ENCODE measurements around the gene RNASE13.

Gene RNASE13

GRCh38 chr14:21023174-21023573 is 11.4 kb downstream of the RNASE13 start:
- Histone ChIP-seq H3K4me3 (no peak overlapping the region), H3K27ac (no peak overlapping the region), H3K36me3 (ENCODE audit: insufficient read depth, low read length) (no peaks in the 10 kb centered on the region; the same call in 1 of the 2 replicates), H3K9me3 (ENCODE audit: low read depth, low read length) (no peaks in the 10 kb centered on the region), H3K9ac (ENCODE audit: insufficient read length) (no peak overlapping the region)
- DNase-seq (ENCODE audit: low read depth, low spot score), result no peak
- TF ChIP-seq EZH2 (IDR thresholded peaks at IDR 0.05), result no peak
- TF ChIP-seq FOXP2 (optimal IDR thresholded peaks at IDR 0.05; ENCODE audit: control extremely low read depth, extremely low read length, insufficient read depth), result no peak
- no peak for TF ChIP-seq POLR2AphosphoS5 (IDR thresholded peaks at IDR 0.05; ENCODE audit: borderline replicate concordance, low read depth, low read length)

GRCh38 chr14:21022686-21023085 is 11.9 kb downstream of the RNASE13 start:
- H3K27ac ChIP-seq, result no peak overlapping the region
- H3K9me3 ChIP-seq (ENCODE audit: low read depth, low read length), result no peaks in the 10 kb centered on the region
- no peak overlapping the region for H3K9ac ChIP-seq (ENCODE audit: insufficient read length)
- no peak overlapping the region for H3K4me3 ChIP-seq
- no peak for TF ChIP-seq POLR2AphosphoS5 (IDR thresholded peaks at IDR 0.05; ENCODE audit: borderline replicate concordance, low read depth, low read length)
- no peak for TF ChIP-seq FOXP2 (optimal IDR thresholded peaks at IDR 0.05; ENCODE audit: control extremely low read depth, extremely low read length, insufficient read depth)
- TF ChIP-seq EZH2 (IDR thresholded peaks at IDR 0.05), result no peak
- no peaks in the 10 kb centered on the region; the same call in 1 of the 2 replicates for H3K36me3 ChIP-seq (ENCODE audit: insufficient read depth, low read length)
- no peak for DNase-seq (ENCODE audit: low read depth, low spot score)

- H3K9ac ChIP-seq (ENCODE audit: insufficient read length), result no peak overlapping the region
- H3K4me3 ChIP-seq, result no peak overlapping the region
- no peaks in the 10 kb centered on the region; the same call in 1 of the 2 replicates for H3K36me3 ChIP-seq (ENCODE audit: insufficient read depth, low read length)
- H3K27ac ChIP-seq, result no peak overlapping the region
- DNase-seq (ENCODE audit: low read depth, low spot score), result no peak
- TF ChIP-seq FOXP2 (optimal IDR thresholded peaks at IDR 0.05; ENCODE audit: control extremely low read depth, extremely low read length, insufficient read depth), result no peak
- no peak for TF ChIP-seq POLR2AphosphoS5 (IDR thresholded peaks at IDR 0.05; ENCODE audit: borderline replicate concordance, low read depth, low read length)
- no peak for TF ChIP-seq EZH2 (IDR thresholded peaks at IDR 0.05)
- H3K9me3 ChIP-seq (ENCODE audit: low read depth, low read length), result no peaks in the 10 kb centered on the region
Measured at GRCh38 chr14:21020977-21021545, 13.5 kb downstream of the RNASE13 start.

- Histone ChIP-seq H3K9me3 (ENCODE audit: low read depth, low read length) (no peaks in the 10 kb centered on the region), H3K4me3 (no peak overlapping the region), H3K27ac (no peak overlapping the region), H3K9ac (ENCODE audit: insufficient read length) (no peak overlapping the region), H3K36me3 (ENCODE audit: insufficient read depth, low read length) (no peaks in the 10 kb centered on the region; the same call in 1 of the 2 replicates)
- TF ChIP-seq FOXP2 (optimal IDR thresholded peaks at IDR 0.05; ENCODE audit: control extremely low read depth, extremely low read length, insufficient read depth) (no peak), POLR2AphosphoS5 (IDR thresholded peaks at IDR 0.05; ENCODE audit: borderline replicate concordance, low read depth, low read length) (no peak), EZH2 (IDR thresholded peaks at IDR 0.05) (no peak)
- no peak for DNase-seq (ENCODE audit: low read depth, low spot score)
Measured at GRCh38 chr14:21019366-21019765, 15.2 kb downstream of the RNASE13 start.

GRCh38 chr14:21018781-21019180 is 15.8 kb downstream of the RNASE13 start:
- no peak overlapping the region for H3K4me3 ChIP-seq
- no peak for DNase-seq (ENCODE audit: low read depth, low spot score)
- no peaks in the 10 kb centered on the region; the same call in 1 of the 2 replicates for H3K36me3 ChIP-seq (ENCODE audit: insufficient read depth, low read length)
- H3K9ac ChIP-seq (ENCODE audit: insufficient read length), result no peak overlapping the region
- no peaks in the 10 kb centered on the region for H3K9me3 ChIP-seq (ENCODE audit: low read depth, low read length)
- no peak overlapping the region for H3K27ac ChIP-seq
- TF ChIP-seq EZH2 (IDR thresholded peaks at IDR 0.05) (no peak), FOXP2 (optimal IDR thresholded peaks at IDR 0.05; ENCODE audit: control extremely low read depth, extremely low read length, insufficient read depth) (no peak), POLR2AphosphoS5 (IDR thresholded peaks at IDR 0.05; ENCODE audit: borderline replicate concordance, low read depth, low read length) (no peak)

- H3K36me3 ChIP-seq (ENCODE audit: insufficient read depth, low read length), result no peaks in the 10 kb centered on the region; the same call in 1 of the 2 replicates
- no peak overlapping the region for H3K9ac ChIP-seq (ENCODE audit: insufficient read length)
- DNase-seq (ENCODE audit: low read depth, low spot score), result no peak
- H3K27ac ChIP-seq, result no peak overlapping the region
- H3K9me3 ChIP-seq (ENCODE audit: low read depth, low read length), result no peaks in the 10 kb centered on the region
- TF ChIP-seq POLR2AphosphoS5 (IDR thresholded peaks at IDR 0.05; ENCODE audit: borderline replicate concordance, low read depth, low read length) (no peak), FOXP2 (optimal IDR thresholded peaks at IDR 0.05; ENCODE audit: control extremely low read depth, extremely low read length, insufficient read depth) (no peak), EZH2 (IDR thresholded peaks at IDR 0.05) (no peak)
- H3K4me3 ChIP-seq, result no peak overlapping the region
Measured at GRCh38 chr14:21018286-21018685, 16.3 kb downstream of the RNASE13 start.

GRCh38 chr14:21017528-21018245 is 16.9 kb downstream of the RNASE13 start:
- H3K4me3 ChIP-seq, result no peak overlapping the region
- no peaks in the 10 kb centered on the region; the same call in 1 of the 2 replicates for H3K36me3 ChIP-seq (ENCODE audit: insufficient read depth, low read length)
- TF ChIP-seq POLR2AphosphoS5 (IDR thresholded peaks at IDR 0.05; ENCODE audit: borderline replicate concordance, low read depth, low read length), result no peak
- TF ChIP-seq EZH2 (IDR thresholded peaks at IDR 0.05), result no peak
- TF ChIP-seq FOXP2 (optimal IDR thresholded peaks at IDR 0.05; ENCODE audit: control extremely low read depth, extremely low read length, insufficient read depth), result no peak
- H3K9ac ChIP-seq (ENCODE audit: insufficient read length), result no peak overlapping the region
- DNase-seq (ENCODE audit: low read depth, low spot score), result no peak
- no peaks in the 10 kb centered on the region for H3K9me3 ChIP-seq (ENCODE audit: low read depth, low read length)
- H3K27ac ChIP-seq, result no peak overlapping the region

GRCh38 chr14:21016413-21017190 is 18.0 kb downstream of the RNASE13 start:
- no peak for DNase-seq (ENCODE audit: low read depth, low spot score)
- H3K4me3 ChIP-seq, result no peak overlapping the region
- H3K9me3 ChIP-seq (ENCODE audit: low read depth, low read length), result no peaks in the 10 kb centered on the region
- H3K27ac ChIP-seq, result no peak overlapping the region
- TF ChIP-seq EZH2 (IDR thresholded peaks at IDR 0.05) (no peak), POLR2AphosphoS5 (IDR thresholded peaks at IDR 0.05; ENCODE audit: borderline replicate concordance, low read depth, low read length) (no peak), FOXP2 (optimal IDR thresholded peaks at IDR 0.05; ENCODE audit: control extremely low read depth, extremely low read length, insufficient read depth) (no peak)
- no peaks in the 10 kb centered on the region; the same call in 1 of the 2 replicates for H3K36me3 ChIP-seq (ENCODE audit: insufficient read depth, low read length)
- no peak overlapping the region for H3K9ac ChIP-seq (ENCODE audit: insufficient read length)

Measured in SK-N-MC (cell line).